CD14-positive monocyte (primary cell): Measurements from ENCODE around the gene IGSF8. TPM values are rescaled to one million over a fixed set of nuclear protein-coding genes. Genes with fewer than 3 reads are reported as not detected.

Experiments
- DNase-seq, 3 donors: peaks; one replicate each; pipeline ENCODE4 v3.0.0-alpha.2; 2011 to 2022
- H2AFZ ChIP-seq: 2 replicates; pipeline ENCODE4 v1.6.0; 2012; ENCODE audit warnings: mild to moderate bottlenecking, low read depth, low read length, inconsistent platforms; ENCODE audit not compliant: insufficient read depth, poor library complexity, severe bottlenecking
- H3K27ac ChIP-seq, 2 donors: 1 replicate in 1 of 2; 2 replicates in 1 of 2; pipeline ENCODE4 v1.5.1; 2012 to 2013; ENCODE audit warnings: low read length in 2 of 2, control low read depth in 1 of 2, inconsistent platforms in 1 of 2, low read depth in 1 of 2, mild to moderate bottlenecking in 1 of 2
- H3K27me3 ChIP-seq, 2 donors: one replicate each; pipeline versions ENCODE4 v1.6.0 to v1.6.1; 2011 to 2013; ENCODE audit warnings: low read length in 2 of 2; ENCODE audit not compliant: control insufficient read depth in 2 of 2, insufficient read depth in 2 of 2
- H3K36me3 ChIP-seq, 2 donors: replicated peaks in 1 of 2; 1 replicate in 1 of 2; 2 replicates in 1 of 2; pipeline versions ENCODE4 v1.5.1 to v1.6.1; 2012 to 2013; ENCODE audit warnings: low read length in 2 of 2, control low read depth in 1 of 2, inconsistent platforms in 1 of 2, mild to moderate bottlenecking in 1 of 2; ENCODE audit not compliant: insufficient read depth in 2 of 2, control insufficient read depth in 1 of 2
- H3K4me1 ChIP-seq, 2 donors: 1 replicate in 1 of 2; 2 replicates in 1 of 2; pipeline versions ENCODE4 v1.5.1 to v1.6.1; 2012 to 2013; ENCODE audit warnings: low read length in 2 of 2, control low read depth in 1 of 2, inconsistent platforms in 1 of 2, mild to moderate bottlenecking in 1 of 2, moderate library complexity in 1 of 2; ENCODE audit not compliant: insufficient read depth in 2 of 2, control insufficient read depth in 1 of 2
- H3K4me2 ChIP-seq: replicated peaks from 2 replicates; pipeline ENCODE3; 2012; ENCODE audit warnings: low read length, moderate library complexity, mild to moderate bottlenecking; ENCODE audit not compliant: poor library complexity, severe bottlenecking; ENCODE audit errors: extremely low read depth
- H3K4me3 ChIP-seq, 3 experiments: fragments of 200-600 bp in 1 of 3; sonication (generic) in 1 of 3; replicated peaks in 1 of 3; 1 replicate in 2 of 3; 2 replicates in 1 of 3; pipeline ENCODE4 v1.5.1; 2011 to 2013; ENCODE audit warnings: low read length in 3 of 3, mild to moderate bottlenecking in 3 of 3, control low read depth in 2 of 3, low read depth in 2 of 3, inconsistent platforms in 1 of 3, moderate library complexity in 1 of 3
- H3K79me2 ChIP-seq: 2 replicates; pipeline ENCODE4 v1.6.0; 2012; ENCODE audit warnings: mild to moderate bottlenecking, control low read depth, inconsistent platforms, low read length, moderate library complexity; ENCODE audit not compliant: insufficient read depth
- H3K9ac ChIP-seq: 2 replicates; pipeline ENCODE4 v1.6.0; 2017; ENCODE audit warnings: low read length, mild to moderate bottlenecking; ENCODE audit not compliant: insufficient read depth, poor library complexity, severe bottlenecking
- H3K9me3 ChIP-seq, 2 donors: replicated peaks in 1 of 2; 1 replicate in 1 of 2; 2 replicates in 1 of 2; pipeline versions ENCODE4 v1.5.1 to v1.6.1; 2012 to 2013; ENCODE audit warnings: low read length in 2 of 2, control low read depth in 1 of 2; ENCODE audit not compliant: control insufficient read depth in 1 of 2, insufficient read depth in 1 of 2
- H4K20me1 ChIP-seq: 2 replicates; pipeline ENCODE4 v1.6.0; 2012; ENCODE audit warnings: mild to moderate bottlenecking, low read length, control low read depth, moderate library complexity; ENCODE audit not compliant: insufficient read depth
- H3K27ac Mint-ChIP-seq, 7 donors: one replicate each; pipeline ENCODE4 v1.8.0; 2020; ENCODE audit warnings: mild to moderate bottlenecking in 7 of 7, mixed read lengths in 7 of 7, moderate library complexity in 6 of 7, inconsistent platforms in 2 of 7
- H3K27me3 Mint-ChIP-seq, 3 donors: one replicate each; pipeline ENCODE4 v1.8.0; 2021 to 2022; ENCODE audit warnings: low read depth in 3 of 3, mild to moderate bottlenecking in 3 of 3, mixed read lengths in 3 of 3, moderate library complexity in 3 of 3, inconsistent platforms in 1 of 3
- H3K36me3 Mint-ChIP-seq, 2 donors: one replicate each; pipeline ENCODE4 v1.8.0; 2020; ENCODE audit warnings: mixed read lengths in 2 of 2, inconsistent platforms in 1 of 2, mild to moderate bottlenecking in 1 of 2
- H3K4me1 Mint-ChIP-seq: one replicate; pipeline ENCODE4 v1.8.0; 2020; ENCODE audit warnings: mild to moderate bottlenecking, mixed read lengths
- H3K4me3 Mint-ChIP-seq, 2 donors: one replicate each; pipeline ENCODE4 v1.8.0; 2020; ENCODE audit warnings: mild to moderate bottlenecking in 2 of 2, mixed read lengths in 2 of 2, moderate library complexity in 1 of 2
- H3K9me3 Mint-ChIP-seq, 7 donors: one replicate each; pipeline ENCODE4 v1.8.0; 2020 to 2022; ENCODE audit warnings: mixed read lengths in 7 of 7, mild to moderate bottlenecking in 6 of 7, moderate library complexity in 6 of 7, inconsistent platforms in 2 of 7
- WGBS: methylation state at CpG from one replicate; pipeline ENCODE4 v1.1.5; 2013; ENCODE audit warnings: missing lambda C conversion rate; ENCODE audit not compliant: insufficient coverage; 5-methylcytosine and 5-hydroxymethylcytosine counted together
- intact Hi-C, 2 donors: fragments of 100-400 bp; cut with micrococcal nuclease; formaldehyde crosslinking; loops; one replicate each; pipeline versions ENCODE4 v1.15.0 to v1.15.1; 2023
- polyA plus RNA-seq, 3 donors: library from polyadenylated mRNA; depleted of rRNA in 1 of 3; unstranded in 2 of 3; stranded (reverse) in 1 of 3; fragments of 300-500 nt in 2 of 3; fragments of >200 nt in 1 of 3; fragmentation: Illumina TruSeq in 2 of 3; gene quantifications; 1 replicate in 2 of 3; 2 replicates in 1 of 3; pipeline ENCODE4 v1.2.3, GENCODE V29; 2012 to 2021
- TF ChIP-seq, protein P1 (sequence below): fragments of 200-600 bp; IDR thresholded peaks from one replicate; pipeline ENCODE4 v1.8.0; 2022; ENCODE audit warnings: antibody characterized with exemption, mild to moderate bottlenecking

Gene IGSF8
- polyA plus RNA-seq, 3 donors = 9.6 to 23.9 (median 10.8) TPM

DNA sequence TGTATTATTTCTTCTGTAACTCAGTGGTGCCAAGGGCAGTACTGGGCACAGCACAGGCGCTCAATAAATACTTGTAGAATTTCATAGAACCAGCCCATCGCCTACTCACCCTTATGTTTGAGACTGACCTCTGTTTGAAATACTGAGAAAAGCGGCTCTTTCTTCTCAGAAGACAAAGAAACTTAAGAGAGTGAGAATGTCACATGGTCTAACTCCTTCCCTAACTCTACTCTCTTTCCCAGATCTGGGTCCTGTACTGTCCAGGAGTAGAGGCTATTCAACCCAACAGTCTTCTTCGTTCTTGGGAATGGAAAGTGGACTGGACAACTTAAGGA lies 4.2 kb downstream of the IGSF8 start:
- no peak overlapping the region for H3K4me3 Mint-ChIP-seq
- peaks cover 3 to 12% (median 4%) of the 10 kb centered on the region in 3 donors for H3K27me3 Mint-ChIP-seq

GRCh38 chr1:160093624-160094290 lies 4.7 kb downstream of the IGSF8 start:
- TF ChIP-seq, protein P1, sequence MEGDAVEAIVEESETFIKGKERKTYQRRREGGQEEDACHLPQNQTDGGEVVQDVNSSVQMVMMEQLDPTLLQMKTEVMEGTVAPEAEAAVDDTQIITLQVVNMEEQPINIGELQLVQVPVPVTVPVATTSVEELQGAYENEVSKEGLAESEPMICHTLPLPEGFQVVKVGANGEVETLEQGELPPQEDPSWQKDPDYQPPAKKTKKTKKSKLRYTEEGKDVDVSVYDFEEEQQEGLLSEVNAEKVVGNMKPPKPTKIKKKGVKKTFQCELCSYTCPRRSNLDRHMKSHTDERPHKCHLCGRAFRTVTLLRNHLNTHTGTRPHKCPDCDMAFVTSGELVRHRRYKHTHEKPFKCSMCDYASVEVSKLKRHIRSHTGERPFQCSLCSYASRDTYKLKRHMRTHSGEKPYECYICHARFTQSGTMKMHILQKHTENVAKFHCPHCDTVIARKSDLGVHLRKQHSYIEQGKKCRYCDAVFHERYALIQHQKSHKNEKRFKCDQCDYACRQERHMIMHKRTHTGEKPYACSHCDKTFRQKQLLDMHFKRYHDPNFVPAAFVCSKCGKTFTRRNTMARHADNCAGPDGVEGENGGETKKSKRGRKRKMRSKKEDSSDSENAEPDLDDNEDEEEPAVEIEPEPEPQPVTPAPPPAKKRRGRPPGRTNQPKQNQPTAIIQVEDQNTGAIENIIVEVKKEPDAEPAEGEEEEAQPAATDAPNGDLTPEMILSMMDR = no peak
- H3K4me2 ChIP-seq = no peak overlapping the region
- intact Hi-C loops = loop anchor here (10.0 kb wide), 2 partner anchors 159 to 309 kb away; partner anchors contain the start of gene DUSP23 (in 1 of the 2)
- H4K20me1 ChIP-seq = peaks cover 9% of the 10 kb centered on the region
- peaks cover 25% of the 10 kb centered on the region in 2 donors for H3K36me3 Mint-ChIP-seq
- DNase-seq = no peak
- H3K4me1 ChIP-seq = peaks cover 23 to 26% of the 10 kb centered on the region in 2 donors
- H3K9ac ChIP-seq = no peak overlapping the region
- H3K27me3 Mint-ChIP-seq = peaks cover 3 to 12% (median 4%) of the 10 kb centered on the region in 3 donors
- H2AFZ ChIP-seq = no peak overlapping the region
- H3K4me3 ChIP-seq = no peak overlapping the region
- H3K27ac ChIP-seq = no peak overlapping the region
- H3K27me3 ChIP-seq = no peaks in the 10 kb centered on the region
- no peaks in the 10 kb centered on the region for H3K9me3 Mint-ChIP-seq
- peaks cover 14 to 50% of the 10 kb centered on the region in 2 donors for H3K36me3 ChIP-seq
- H3K27ac Mint-ChIP-seq = peak overlapping the region in 1 of 7 donors; percentile 25
- no peaks in the 10 kb centered on the region for H3K79me2 ChIP-seq
- no peaks in the 10 kb centered on the region for H3K9me3 ChIP-seq
- no peak overlapping the region for H3K4me3 Mint-ChIP-seq
- 94% methylated on average over 15 of the region's 21 CpGs for WGBS
- peaks cover 21% of the 10 kb centered on the region for H3K4me1 Mint-ChIP-seq

More for the DNA sequence above, 4.2 kb downstream of the IGSF8 start:
- Histone ChIP-seq H3K9ac (no peak overlapping the region), H3K4me3 (no peak overlapping the region), H4K20me1 (peaks cover 9% of the 10 kb centered on the region), H3K9me3 (no peaks in the 10 kb centered on the region), H3K27ac (no peak overlapping the region), H3K4me1 (peaks cover 25 to 30% of the 10 kb centered on the region in 2 donors), H3K36me3 (peaks cover 14 to 45% of the 10 kb centered on the region in 2 donors), H3K79me2 (no peaks in the 10 kb centered on the region), H3K4me2 (no peak overlapping the region), H3K27me3 (no peaks in the 10 kb centered on the region), H2AFZ (no peak overlapping the region)
- H3K9me3 Mint-ChIP-seq = no peaks in the 10 kb centered on the region
- H3K4me1 Mint-ChIP-seq = peaks cover 22% of the 10 kb centered on the region
- 100% methylated on average over 1 of the region's 4 CpGs for WGBS
- TF ChIP-seq, protein P1 = no peak
- DNase-seq = no peak
- no peak overlapping the region for H3K27ac Mint-ChIP-seq
- H3K36me3 Mint-ChIP-seq = peaks cover 21 to 25% of the 10 kb centered on the region in 2 donors
- intact Hi-C loops = loop anchor here (10.0 kb wide), 2 partner anchors 159 to 309 kb away; partner anchors contain the start of gene DUSP23 (in 1 of the 2)
